ENCODE measurements around the gene COL12A1.

Gene COL12A1

DNA sequence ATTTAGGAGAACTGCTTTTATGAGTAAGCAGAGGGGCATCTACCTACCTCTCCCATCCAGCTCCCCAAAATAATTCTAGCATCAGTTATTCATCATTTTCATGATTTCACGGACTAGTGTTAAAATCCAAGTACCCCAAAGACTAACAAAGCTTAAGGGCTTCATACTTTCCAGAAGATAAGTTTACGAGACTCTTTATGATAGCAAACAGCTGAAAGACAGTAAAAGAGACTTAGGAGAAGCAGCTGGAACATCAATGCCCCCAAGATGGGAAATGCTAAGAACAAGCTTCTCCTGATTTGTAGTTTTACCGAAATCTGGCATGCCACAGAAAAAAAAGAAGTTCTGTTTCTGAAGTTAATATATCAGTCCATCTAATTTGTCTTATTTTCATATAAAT, 70.0 kb downstream of the COL12A1 start:
- in situ Hi-C loops (cut with MboI; ENCODE audit: low sequenced_read_pairs), result no loop called here
- Histone ChIP-seq H3K4me1 (no peaks in the 10 kb centered on the region), H3K9me3 (no peaks in the 10 kb centered on the region), H3K36me3 (replicated peaks) (no peaks in the 10 kb centered on the region), H3K4me3 (no peak overlapping the region), H3K27me3 (ENCODE audit: low read depth) (peaks cover 11% of the 10 kb centered on the region)
- DNase-seq (ENCODE audit: low spot score in 2 of 2), result no peak

DNA sequence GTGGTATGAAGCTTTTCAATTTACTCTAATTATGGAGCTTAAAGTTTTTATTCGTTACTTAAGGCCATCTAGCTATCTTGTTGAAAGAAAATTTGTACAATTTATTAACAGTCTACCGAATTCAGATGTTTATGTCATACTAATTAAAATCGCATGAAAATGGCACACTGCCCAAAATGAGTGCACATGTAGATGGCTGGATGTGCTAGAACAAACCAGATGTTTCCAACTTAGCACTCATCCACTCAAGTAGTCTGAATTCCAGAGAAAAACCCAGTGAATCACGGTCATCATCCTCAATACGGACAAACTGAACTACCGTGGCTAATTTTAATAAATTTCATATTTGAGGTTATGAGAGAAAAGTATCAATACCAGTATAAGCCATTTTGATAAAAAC, 70.4 kb downstream of the COL12A1 start:
- Histone ChIP-seq H3K27me3 (ENCODE audit: low read depth) (peaks cover 11% of the 10 kb centered on the region), H3K4me3 (no peak overlapping the region), H3K4me1 (no peaks in the 10 kb centered on the region), H3K36me3 (replicated peaks) (no peaks in the 10 kb centered on the region), H3K9me3 (no peaks in the 10 kb centered on the region)
- DNase-seq (ENCODE audit: low spot score in 2 of 2), result no peak
- in situ Hi-C loops (cut with MboI; ENCODE audit: low sequenced_read_pairs), result no loop called here

DNA sequence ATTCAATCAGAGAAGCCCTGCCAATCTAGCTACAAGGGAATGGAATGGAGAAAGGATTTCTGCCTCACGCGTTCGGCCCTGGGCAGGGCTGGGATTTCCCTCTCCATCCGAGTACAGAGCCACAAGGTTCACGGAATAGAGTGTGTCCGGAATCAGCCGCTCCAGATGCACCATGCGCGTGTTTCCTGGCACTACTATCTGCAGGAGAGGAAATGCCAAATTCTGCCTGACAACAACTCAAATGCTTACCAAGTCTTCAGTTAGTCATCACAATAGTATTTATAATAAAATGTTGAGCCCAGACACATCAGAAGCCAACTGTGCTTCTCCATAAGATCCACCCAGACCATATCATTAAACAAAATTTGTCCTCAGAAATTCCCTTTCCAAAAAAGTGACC, 75.1 kb downstream of the COL12A1 start:
- Histone ChIP-seq H3K9me3 (no peaks in the 10 kb centered on the region), H3K36me3 (replicated peaks) (no peaks in the 10 kb centered on the region), H3K27me3 (ENCODE audit: low read depth) (peaks cover 8% of the 10 kb centered on the region), H3K4me3 (no peak overlapping the region), H3K4me1 (no peaks in the 10 kb centered on the region)
- no peak for DNase-seq (ENCODE audit: low spot score in 2 of 2)
- in situ Hi-C loops (cut with MboI; ENCODE audit: low sequenced_read_pairs), result no loop called here

DNA sequence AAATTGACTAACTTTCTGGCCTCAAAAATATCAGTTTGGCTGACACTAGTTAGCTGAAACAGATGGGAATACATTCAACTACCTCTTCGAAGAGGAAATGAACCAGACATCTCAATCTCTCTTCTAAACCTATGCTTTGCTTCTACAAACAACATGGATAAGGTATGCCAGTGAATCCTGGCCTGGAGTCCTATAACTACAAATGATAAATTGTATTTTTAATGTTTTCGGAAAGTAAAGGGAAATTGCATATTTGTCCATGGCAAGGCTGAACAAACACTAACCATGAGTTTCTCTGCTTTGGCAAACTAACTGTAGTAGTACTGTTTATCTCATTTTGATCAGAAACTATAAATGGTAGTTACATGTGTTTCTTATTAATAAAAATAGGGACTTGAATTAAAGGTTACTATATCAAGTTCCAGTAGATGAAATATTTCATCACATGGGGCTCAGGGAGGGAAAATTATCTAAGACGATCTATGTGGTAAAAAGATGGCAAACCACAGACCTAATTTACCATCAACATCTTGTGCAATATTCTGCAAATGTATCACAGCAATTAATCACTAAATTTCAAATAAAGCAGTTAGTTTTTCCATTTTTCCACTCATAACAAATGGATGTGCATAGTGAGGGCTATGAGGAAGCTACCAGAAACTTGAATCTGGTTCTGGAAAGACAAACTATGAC, 76.8 kb downstream of the COL12A1 start:
- Histone ChIP-seq H3K27me3 (ENCODE audit: low read depth) (peaks cover 4% of the 10 kb centered on the region; the same call in 1 of the 2 replicates), H3K9me3 (no peaks in the 10 kb centered on the region), H3K4me1 (no peaks in the 10 kb centered on the region), H3K4me3 (no peak overlapping the region), H3K36me3 (replicated peaks) (no peaks in the 10 kb centered on the region)
- DNase-seq (ENCODE audit: low spot score in 2 of 2), result no peak
- in situ Hi-C loops (cut with MboI; ENCODE audit: low sequenced_read_pairs), result no loop called here

DNA sequence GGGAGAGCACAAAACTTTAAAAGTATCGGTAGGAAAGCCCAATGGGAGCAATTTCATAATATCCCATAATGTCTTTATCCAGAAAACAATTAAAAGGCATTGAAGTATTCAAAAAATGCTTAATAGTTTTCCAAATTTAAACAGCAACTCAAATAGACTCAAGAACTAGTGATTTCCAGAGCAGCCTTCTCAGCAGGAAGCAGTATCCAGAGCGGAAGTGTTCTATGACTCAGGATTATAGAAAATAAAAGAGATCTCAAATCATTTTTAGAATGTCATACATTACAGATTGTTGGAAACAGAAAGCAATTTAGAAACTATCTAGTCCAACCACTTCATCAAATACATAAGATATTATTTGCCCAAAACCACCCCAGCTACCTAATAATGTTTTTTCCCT, 79.3 kb downstream of the COL12A1 start:
- no peaks in the 10 kb centered on the region for H3K4me1 ChIP-seq
- in situ Hi-C loops (cut with MboI; ENCODE audit: low sequenced_read_pairs), result no loop called here
- no peak overlapping the region for H3K4me3 ChIP-seq
- no peak for DNase-seq (ENCODE audit: low spot score in 2 of 2)
- no peaks in the 10 kb centered on the region for H3K36me3 ChIP-seq (replicated peaks)
- H3K27me3 ChIP-seq (ENCODE audit: low read depth), result peaks cover 4% of the 10 kb centered on the region; the same call in 1 of the 2 replicates
- H3K9me3 ChIP-seq, result no peaks in the 10 kb centered on the region

DNA sequence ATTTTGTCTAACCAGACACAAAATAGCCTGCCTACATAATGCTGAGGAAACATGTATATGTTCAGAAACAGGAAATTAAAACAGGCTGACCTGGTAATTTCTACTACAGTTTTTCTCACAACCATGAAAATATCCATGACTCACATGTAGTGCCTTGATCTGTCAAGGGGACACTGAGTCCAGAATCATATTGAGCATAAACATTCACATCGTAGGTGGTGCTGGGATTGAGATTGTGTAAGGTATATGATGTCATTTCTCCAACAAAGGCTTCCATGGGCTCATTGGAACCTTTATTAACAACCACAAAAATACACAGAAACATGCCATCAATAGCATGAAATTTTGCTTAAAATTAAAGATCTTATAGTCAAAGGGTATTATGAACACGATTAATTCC, 80.9 kb downstream of the COL12A1 start:
- H3K36me3 ChIP-seq (replicated peaks), result no peaks in the 10 kb centered on the region

DNA sequence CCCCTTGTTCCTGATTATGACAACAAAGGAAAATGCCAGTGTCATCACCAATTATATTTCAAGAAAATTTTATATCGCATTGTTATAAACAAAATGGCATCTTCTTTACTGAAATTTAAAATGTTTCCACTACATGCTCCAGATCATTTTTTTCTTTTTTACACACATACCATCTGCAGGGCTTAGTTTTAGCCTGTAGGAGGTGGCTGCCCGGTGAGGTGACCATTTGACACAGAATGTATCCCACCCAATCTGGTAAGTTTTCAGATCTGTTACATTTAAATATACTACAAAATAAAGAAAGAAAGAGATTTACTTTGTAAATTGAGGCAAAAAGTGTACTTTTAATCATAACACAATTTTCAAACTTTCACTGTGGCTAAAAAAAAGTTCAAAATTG, 81.8 kb downstream of the COL12A1 start:
- Histone ChIP-seq H3K36me3 (replicated peaks) (no peaks in the 10 kb centered on the region), H3K9me3 (no peaks in the 10 kb centered on the region), H3K4me3 (no peak overlapping the region), H3K27me3 (ENCODE audit: low read depth) (peaks cover 4% of the 10 kb centered on the region), H3K4me1 (no peaks in the 10 kb centered on the region)
- no peak for DNase-seq (ENCODE audit: low spot score in 2 of 2)
- in situ Hi-C loops (cut with MboI; ENCODE audit: low sequenced_read_pairs), result no loop called here

More for the DNA sequence above, 80.9 kb downstream of the COL12A1 start:
- H3K9me3 ChIP-seq, result no peaks in the 10 kb centered on the region
- in situ Hi-C loops (cut with MboI; ENCODE audit: low sequenced_read_pairs), result no loop called here
- no peak for DNase-seq (ENCODE audit: low spot score in 2 of 2)
- no peaks in the 10 kb centered on the region for H3K4me1 ChIP-seq
- no peak overlapping the region for H3K4me3 ChIP-seq
- peaks cover 4% of the 10 kb centered on the region for H3K27me3 ChIP-seq (ENCODE audit: low read depth)

DNA sequence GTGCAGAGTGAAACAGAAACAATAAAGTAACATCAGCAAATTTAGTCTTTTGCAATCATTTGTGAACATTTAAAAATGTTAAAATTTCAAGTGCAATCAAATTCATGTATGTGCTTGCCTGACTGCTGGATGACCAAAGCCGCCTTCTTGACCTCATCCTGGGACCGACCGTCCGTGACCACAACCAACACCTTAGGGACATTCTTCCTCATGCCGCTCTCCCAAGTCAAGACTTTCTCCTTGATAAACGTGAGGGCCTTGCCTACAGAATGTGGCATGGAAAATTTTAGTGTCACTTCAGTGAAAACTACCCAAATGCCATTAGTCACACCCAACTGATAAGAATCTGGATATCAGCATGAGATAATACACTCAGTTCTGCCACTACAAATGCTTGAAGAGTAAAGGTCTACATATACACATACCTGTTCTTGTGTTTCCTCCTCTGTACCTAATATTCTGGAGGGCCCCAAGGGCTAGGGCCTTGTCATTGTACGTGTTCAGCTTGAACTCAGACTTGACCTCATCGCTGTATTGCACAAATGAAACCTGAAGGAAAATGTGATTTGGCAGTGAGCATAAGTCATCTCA, 86.8 kb downstream of the COL12A1 start:
- in situ Hi-C loops (cut with MboI; ENCODE audit: low sequenced_read_pairs), result no loop called here
- no peak for DNase-seq (ENCODE audit: low spot score in 2 of 2)
- H3K27me3 ChIP-seq (ENCODE audit: low read depth), result no peaks in the 10 kb centered on the region; the same call in 1 of the 2 replicates

DNA sequence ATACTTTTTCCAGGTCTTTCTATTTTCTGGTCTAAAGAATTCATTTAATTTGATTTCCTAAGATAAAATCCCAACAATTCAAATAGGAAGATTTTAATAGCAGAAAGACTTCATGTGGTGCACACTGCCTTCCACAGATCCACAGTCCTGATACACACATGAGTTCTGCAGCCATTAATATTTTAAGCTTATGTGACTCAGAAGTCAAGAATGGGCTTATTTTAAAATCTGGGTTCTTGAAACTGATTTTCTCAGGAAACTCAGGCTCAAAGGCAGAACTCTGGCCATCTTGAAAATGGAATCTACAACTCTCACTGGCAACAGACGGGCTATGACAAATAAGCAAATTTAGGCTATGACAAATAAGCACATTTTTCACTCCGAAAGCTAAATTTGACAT, 88.2 kb downstream of the COL12A1 start:
- no peak overlapping the region for H3K4me3 ChIP-seq
- in situ Hi-C loops (cut with MboI; ENCODE audit: low sequenced_read_pairs), result no loop called here
- H3K27me3 ChIP-seq (ENCODE audit: low read depth), result no peaks in the 10 kb centered on the region; the same call in 1 of the 2 replicates
- no peak for DNase-seq (ENCODE audit: low spot score in 2 of 2)
- no peaks in the 10 kb centered on the region for H3K4me1 ChIP-seq
- H3K36me3 ChIP-seq (replicated peaks), result no peaks in the 10 kb centered on the region
- H3K9me3 ChIP-seq, result no peaks in the 10 kb centered on the region

More for the DNA sequence above, 86.8 kb downstream of the COL12A1 start:
- H3K9me3 ChIP-seq, result no peaks in the 10 kb centered on the region
- H3K4me3 ChIP-seq, result no peak overlapping the region
- no peaks in the 10 kb centered on the region for H3K36me3 ChIP-seq (replicated peaks)
- no peaks in the 10 kb centered on the region for H3K4me1 ChIP-seq

DNA sequence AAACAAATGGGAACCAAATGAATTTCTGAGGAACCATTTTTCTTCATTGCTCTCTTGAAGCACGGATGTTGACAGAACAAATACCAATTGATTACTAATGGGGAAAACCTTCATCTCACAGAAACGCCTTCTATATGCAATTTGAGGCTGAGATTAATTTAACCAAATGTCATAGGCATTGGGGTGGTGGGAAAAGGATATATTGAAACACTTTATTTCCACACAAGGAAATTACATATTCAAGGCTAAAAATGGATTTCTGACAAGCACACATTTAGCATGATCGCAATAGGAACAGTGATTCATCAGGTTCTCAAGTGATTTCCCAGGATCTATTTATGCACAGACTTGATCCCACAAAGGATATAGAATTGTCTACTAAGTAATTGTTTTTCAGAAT, 88.9 kb downstream of the COL12A1 start:
- H3K4me1 ChIP-seq, result no peaks in the 10 kb centered on the region
- no peaks in the 10 kb centered on the region for H3K9me3 ChIP-seq
- no peak overlapping the region for H3K4me3 ChIP-seq
- in situ Hi-C loops (cut with MboI; ENCODE audit: low sequenced_read_pairs), result no loop called here
- H3K36me3 ChIP-seq (replicated peaks), result no peaks in the 10 kb centered on the region
- no peaks in the 10 kb centered on the region; the same call in 1 of the 2 replicates for H3K27me3 ChIP-seq (ENCODE audit: low read depth)
- DNase-seq (ENCODE audit: low spot score in 2 of 2), result no peak

DNA sequence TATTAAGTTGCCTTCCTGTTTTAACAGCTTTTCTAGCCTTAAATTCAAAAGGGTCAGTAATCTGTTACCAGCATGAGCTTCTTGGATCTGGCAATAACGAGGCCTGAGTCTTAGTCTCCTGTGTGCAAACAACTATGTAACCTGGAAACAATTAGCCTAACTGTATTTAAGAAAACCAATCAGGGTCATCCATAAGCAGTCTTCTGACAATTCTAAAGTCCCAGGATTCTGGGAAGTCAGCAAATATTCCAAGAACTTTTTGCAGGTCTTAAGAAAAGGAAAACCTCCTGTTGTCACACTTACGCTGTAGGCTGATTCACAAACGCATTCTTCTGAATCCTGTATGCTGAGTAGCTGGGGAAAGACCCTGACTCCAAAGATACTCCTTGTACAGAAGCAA, 90.4 kb downstream of the COL12A1 start:
- in situ Hi-C loops (cut with MboI; ENCODE audit: low sequenced_read_pairs), result no loop called here
- Histone ChIP-seq H3K4me1 (peaks cover 2% of the 10 kb centered on the region; the same call in 1 of the 2 replicates), H3K36me3 (replicated peaks) (no peaks in the 10 kb centered on the region), H3K27me3 (ENCODE audit: low read depth) (no peaks in the 10 kb centered on the region), H3K4me3 (no peak overlapping the region), H3K9me3 (no peaks in the 10 kb centered on the region)
- no peak for DNase-seq (ENCODE audit: low spot score in 2 of 2)

DNA sequence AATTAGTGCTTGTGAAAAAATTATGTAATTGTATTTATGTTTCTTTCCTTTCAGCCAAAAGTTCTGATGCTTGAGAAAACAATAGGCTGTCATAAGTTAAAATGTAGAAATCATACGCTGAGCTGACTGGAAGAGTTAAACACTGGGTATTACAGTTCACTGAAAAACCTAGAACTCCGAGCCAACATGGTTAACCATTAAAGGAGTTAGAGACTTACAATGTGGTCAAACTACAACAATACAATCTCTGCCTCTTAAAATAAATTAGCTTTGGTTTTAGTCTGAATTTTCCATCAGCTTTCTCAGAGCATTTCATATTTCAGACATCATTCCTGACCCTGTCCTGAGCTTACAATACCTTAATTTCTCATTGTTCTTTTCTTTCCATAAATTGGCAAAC, 91.0 kb downstream of the COL12A1 start:
- Histone ChIP-seq H3K4me1 (peaks cover 2% of the 10 kb centered on the region; the same call in 1 of the 2 replicates), H3K4me3 (no peak overlapping the region), H3K27me3 (ENCODE audit: low read depth) (no peaks in the 10 kb centered on the region), H3K36me3 (replicated peaks) (no peaks in the 10 kb centered on the region), H3K9me3 (no peaks in the 10 kb centered on the region)
- in situ Hi-C loops (cut with MboI; ENCODE audit: low sequenced_read_pairs), result no loop called here
- no peak for DNase-seq (ENCODE audit: low spot score in 2 of 2)

DNA sequence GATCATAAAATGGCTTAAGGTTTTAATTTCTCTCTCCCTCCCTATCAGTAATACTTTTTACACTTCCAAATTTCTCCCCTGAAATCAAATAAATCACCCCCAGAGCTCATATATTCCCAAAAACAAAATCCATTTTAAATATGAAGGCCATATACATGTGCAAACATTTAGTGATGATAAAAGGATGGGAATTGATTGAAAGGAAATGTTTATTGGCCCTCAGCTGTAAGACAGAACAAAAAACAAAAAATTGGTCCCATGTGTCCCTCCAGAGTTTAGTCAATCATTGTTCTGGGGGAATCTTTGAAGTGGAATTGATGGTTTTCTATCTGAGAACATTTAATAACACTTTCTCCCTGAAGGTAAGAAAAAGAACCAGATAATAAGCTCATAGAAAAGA, 91.7 kb downstream of the COL12A1 start:
- no peak overlapping the region for H3K4me3 ChIP-seq
- no peaks in the 10 kb centered on the region for H3K27me3 ChIP-seq (ENCODE audit: low read depth)
- no peaks in the 10 kb centered on the region for H3K36me3 ChIP-seq (replicated peaks)
- peaks cover 2% of the 10 kb centered on the region; the same call in 1 of the 2 replicates for H3K4me1 ChIP-seq
- in situ Hi-C loops (cut with MboI; ENCODE audit: low sequenced_read_pairs), result no loop called here
- DNase-seq (ENCODE audit: low spot score in 2 of 2), result no peak
- no peaks in the 10 kb centered on the region for H3K9me3 ChIP-seq

DNA sequence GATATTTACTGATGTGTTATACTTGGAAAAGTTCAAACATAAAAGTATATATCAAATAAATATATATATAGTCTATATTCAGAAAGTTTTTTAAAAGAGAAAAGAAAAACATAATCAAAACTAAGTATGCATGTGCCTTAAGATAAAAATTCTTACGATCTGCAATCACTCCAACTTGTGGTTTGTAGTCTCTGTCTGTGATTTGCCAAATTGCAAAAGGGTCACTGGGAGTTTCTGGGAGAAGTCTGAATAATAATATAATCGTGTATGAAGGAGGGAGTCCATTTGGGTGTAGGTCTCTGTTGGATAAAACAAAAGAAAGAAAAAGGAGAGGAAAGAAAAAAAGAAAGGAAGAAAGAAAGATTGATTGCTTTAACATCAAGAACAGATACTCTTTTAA, 92.4 kb downstream of the COL12A1 start:
- Histone ChIP-seq H3K4me3 (no peak overlapping the region), H3K27me3 (ENCODE audit: low read depth) (no peaks in the 10 kb centered on the region), H3K9me3 (no peaks in the 10 kb centered on the region), H3K4me1 (peaks cover 2% of the 10 kb centered on the region; the same call in 1 of the 2 replicates), H3K36me3 (replicated peaks) (no peaks in the 10 kb centered on the region)
- no peak for DNase-seq (ENCODE audit: low spot score in 2 of 2)
- in situ Hi-C loops (cut with MboI; ENCODE audit: low sequenced_read_pairs), result no loop called here

Data from HAP-1 (cell line).